Dermis microvascular lymphatic vessel endothelial cell (primary cell): ENCODE data around the gene PIH1D1. TPM values are rescaled to one million over a fixed set of nuclear protein-coding genes. Genes with fewer than 3 reads are reported as not detected.

Source experiments
- total RNA-seq: library from RNA; depleted of rRNA; stranded (reverse); fragments of >200 nt; gene quantifications from 2 replicates; pipeline ENCODE4 v1.2.1, GENCODE V29; 2014

PIH1D1 gene
- total RNA-seq, 1 donor from 2014 or later: 146 TPM

Other genes starting within 250 kb of the PIH1D1 start
- 0.26 and 0.51 TPM in 2 replicates for gene SLC6A16, start 126.6 kb downstream of the PIH1D1 start, total RNA-seq
- not detected in 2 replicates for gene CD37, start 116.4 kb downstream of the PIH1D1 start, total RNA-seq
- gene TEAD2, start 89.4 kb downstream of the PIH1D1 start, total RNA-seq: 57.4 and 72.2 TPM in 2 replicates
- gene DKKL1, start 87.9 kb downstream of the PIH1D1 start, total RNA-seq: 0.13 and 0.51 TPM in 2 replicates
- gene KASH5, start 63.6 kb downstream of the PIH1D1 start, total RNA-seq: not detected in 2 replicates
- not detected in 2 replicates for gene PTH2, start 28.4 kb downstream of the PIH1D1 start, total RNA-seq
- not detected in 2 replicates for gene GFY, start 26.4 kb downstream of the PIH1D1 start, total RNA-seq
- 0.13 TPM in 2 replicates for gene SLC17A7, start 10.3 kb downstream of the PIH1D1 start, total RNA-seq
- 41.3 and 61.4 TPM in 2 replicates for gene ALDH16A1, start 1.4 kb upstream of the PIH1D1 start, total RNA-seq
- 1.3 and 1.9 TPM in 2 replicates for gene FLT3LG, start 22.4 kb upstream of the PIH1D1 start, total RNA-seq
- 3,699 and 4,643 TPM in 2 replicates for gene RPL13A, start 35.8 kb upstream of the PIH1D1 start, total RNA-seq
- 2,245 and 2,954 TPM in 2 replicates for gene RPS11, start 44.6 kb upstream of the PIH1D1 start, total RNA-seq
- 51.9 and 184 TPM in 2 replicates for gene FCGRT, start 60.8 kb upstream of the PIH1D1 start, total RNA-seq
- gene RCN3, start 76.2 kb upstream of the PIH1D1 start, total RNA-seq: 11.7 and 13.4 TPM in 2 replicates
- 109 and 127 TPM in 2 replicates for gene NOSIP, start 128.7 kb upstream of the PIH1D1 start, total RNA-seq
- gene PRRG2, start 129.5 kb upstream of the PIH1D1 start, total RNA-seq: 2.4 and 7.1 TPM in 2 replicates
- 1.0 and 2.9 TPM in 2 replicates for gene PRR12, start 139.4 kb upstream of the PIH1D1 start, total RNA-seq
- gene RRAS, start 188.3 kb upstream of the PIH1D1 start, total RNA-seq: 23.0 and 31.6 TPM in 2 replicates
- gene SCAF1, start 190.4 kb upstream of the PIH1D1 start, total RNA-seq: 5.3 and 9.6 TPM in 2 replicates
- gene IRF3, start 214.0 kb upstream of the PIH1D1 start, total RNA-seq: 33.9 and 42.1 TPM in 2 replicates
- 4.0 and 4.6 TPM in 2 replicates for gene BCL2L12, start 214.1 kb upstream of the PIH1D1 start, total RNA-seq
- gene PRMT1, start 225.5 kb upstream of the PIH1D1 start, total RNA-seq: 383 and 426 TPM in 2 replicates
- gene ADM5, start 237.8 kb upstream of the PIH1D1 start, total RNA-seq: 0.26 and 0.38 TPM in 2 replicates
- 9.6 and 14.5 TPM in 2 replicates for gene CPT1C, start 239.3 kb upstream of the PIH1D1 start, total RNA-seq